GM12874 (cell line): Measurements from ENCODE around the gene PDCD10.

ENCODE experiments used
- TF ChIP-seq, protein P1 (sequence below): IDR thresholded peaks from 2 replicates; pipeline ENCODE4 v1.5.1; 2011; ENCODE audit warnings: low read depth, mild to moderate bottlenecking, control low read depth, low read length, moderate library complexity; ENCODE audit not compliant: insufficient read depth

The PDCD10 gene

DNA sequence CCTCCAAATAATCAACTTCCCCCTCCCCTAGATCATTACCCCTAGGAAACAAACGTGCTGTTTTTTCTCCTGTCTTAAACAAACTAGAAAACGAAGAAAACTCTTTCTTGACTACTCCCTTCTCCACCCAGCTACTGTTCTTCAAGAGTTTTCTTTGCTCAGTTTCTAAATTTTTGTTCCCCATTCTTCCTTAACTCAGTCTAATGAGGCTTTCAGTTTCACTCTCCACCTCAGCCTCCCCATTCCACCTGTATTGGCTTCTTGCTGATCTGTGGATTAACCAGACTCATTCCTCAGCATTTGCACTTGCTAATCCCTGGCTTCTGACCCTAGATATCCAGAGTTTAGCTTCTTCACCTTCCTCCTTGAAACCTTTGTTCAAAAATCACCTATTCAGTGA is 27.6 kb upstream of the PDCD10 start:
- TF ChIP-seq, protein P1, sequence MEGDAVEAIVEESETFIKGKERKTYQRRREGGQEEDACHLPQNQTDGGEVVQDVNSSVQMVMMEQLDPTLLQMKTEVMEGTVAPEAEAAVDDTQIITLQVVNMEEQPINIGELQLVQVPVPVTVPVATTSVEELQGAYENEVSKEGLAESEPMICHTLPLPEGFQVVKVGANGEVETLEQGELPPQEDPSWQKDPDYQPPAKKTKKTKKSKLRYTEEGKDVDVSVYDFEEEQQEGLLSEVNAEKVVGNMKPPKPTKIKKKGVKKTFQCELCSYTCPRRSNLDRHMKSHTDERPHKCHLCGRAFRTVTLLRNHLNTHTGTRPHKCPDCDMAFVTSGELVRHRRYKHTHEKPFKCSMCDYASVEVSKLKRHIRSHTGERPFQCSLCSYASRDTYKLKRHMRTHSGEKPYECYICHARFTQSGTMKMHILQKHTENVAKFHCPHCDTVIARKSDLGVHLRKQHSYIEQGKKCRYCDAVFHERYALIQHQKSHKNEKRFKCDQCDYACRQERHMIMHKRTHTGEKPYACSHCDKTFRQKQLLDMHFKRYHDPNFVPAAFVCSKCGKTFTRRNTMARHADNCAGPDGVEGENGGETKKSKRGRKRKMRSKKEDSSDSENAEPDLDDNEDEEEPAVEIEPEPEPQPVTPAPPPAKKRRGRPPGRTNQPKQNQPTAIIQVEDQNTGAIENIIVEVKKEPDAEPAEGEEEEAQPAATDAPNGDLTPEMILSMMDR = no peak

DNA sequence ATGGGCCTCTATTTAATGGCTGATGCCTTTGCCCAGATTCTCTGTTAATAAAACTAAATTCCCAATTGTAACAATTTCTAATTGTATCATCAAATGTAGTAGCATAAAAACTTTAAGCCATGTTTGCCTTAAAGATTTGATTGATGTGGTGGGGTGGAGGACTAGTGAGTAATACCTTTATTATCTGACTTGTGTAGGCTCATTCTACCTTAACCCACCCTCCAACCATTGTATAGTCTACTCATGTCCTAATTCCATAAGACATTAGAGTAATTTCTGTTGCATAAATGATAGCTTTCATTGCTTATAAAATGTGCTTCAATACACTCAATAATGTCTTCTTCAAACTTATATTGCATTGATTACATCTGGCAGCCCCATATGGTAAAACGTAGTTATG is 26.6 kb upstream of the PDCD10 start:
- TF ChIP-seq, protein P1 = no peak

DNA sequence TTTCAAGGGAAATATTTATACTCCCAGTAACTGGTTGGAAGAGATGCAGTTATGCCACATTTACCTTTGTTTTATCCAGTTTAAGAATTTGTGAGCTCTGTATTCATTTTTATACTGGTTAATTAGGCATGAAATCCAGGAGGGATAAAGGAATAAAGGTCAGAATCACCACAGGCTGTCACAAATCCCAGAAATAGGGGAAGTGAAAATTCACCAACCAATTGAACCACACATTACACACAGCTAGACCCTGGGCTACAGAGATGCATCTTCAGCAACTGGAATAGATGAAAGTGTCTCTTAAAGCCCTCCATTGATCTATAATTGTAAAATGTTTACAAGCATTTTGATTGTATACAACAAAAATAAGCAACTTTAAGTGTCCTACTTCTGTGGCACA is 19.4 kb upstream of the PDCD10 start:
- TF ChIP-seq, protein P1 = no peak

DNA sequence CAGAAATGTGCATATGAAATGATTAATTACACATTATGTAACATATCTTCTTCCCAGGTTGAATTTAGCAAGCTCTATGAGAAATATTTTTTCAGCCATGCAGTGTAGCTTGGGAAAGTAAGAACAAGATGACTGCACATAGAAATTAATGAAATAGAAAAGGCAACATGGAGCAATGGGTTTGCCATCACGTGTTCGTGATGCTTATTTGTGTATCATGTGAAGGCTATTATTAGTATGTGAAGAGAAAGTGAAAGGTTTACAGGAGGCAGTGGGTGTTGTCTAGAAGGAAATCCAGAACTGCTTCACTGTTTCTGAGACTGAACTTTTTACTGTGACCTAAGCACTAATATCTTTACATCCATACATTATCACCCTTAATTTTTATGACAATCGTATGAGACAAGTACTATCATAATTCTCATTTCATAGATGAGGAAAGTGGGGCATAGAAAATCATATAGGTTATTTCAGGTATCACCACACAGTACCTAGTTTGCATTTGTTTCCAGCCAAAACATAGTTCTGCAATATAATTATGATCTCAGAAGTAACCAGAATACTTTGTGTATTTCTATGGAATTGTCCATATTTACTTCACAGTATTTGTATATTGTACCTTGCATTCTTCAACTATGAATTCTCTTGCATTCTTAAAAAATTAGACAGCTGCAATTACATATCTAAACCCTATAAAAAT is 15.7 kb upstream of the PDCD10 start:
- TF ChIP-seq, protein P1 = no peak

DNA sequence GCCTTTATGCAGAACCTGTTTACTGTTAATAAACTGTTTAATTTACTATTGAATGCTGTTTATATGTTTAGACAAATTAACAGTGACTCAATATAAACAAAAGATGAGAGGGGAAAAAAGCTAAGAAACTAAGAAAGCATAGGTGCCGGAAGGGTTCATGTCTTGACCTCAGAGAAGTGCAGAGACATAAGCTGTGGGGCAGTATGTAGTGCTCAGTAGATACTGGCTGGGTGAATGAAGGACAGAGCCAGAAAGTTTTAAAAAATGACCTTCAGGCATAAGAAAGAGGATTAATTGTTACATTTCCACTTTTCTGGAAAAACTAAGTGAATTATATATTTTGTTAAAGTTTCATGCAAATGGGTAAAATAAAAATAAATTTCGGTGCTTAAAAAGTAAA is 15.0 kb upstream of the PDCD10 start:
- TF ChIP-seq, protein P1 = no peak

DNA sequence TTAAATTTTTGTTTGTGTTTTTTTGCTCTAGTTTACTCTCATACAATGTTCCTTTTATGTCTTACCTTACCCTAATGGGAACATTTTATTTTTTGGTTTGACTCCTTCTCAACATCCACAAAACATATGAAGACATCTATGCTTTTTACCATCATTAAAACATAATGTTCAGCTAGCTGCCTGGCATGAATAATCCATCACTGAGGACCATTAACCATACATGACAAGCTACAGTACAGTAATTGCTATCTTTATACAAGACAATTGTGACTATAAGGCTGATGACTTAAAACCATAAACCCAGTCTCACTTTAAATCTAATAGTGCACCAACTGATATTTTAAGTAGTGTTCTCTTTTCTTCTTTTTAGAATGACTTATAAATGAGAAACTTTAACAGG is 14.5 kb upstream of the PDCD10 start:
- TF ChIP-seq, protein P1 = no peak

DNA sequence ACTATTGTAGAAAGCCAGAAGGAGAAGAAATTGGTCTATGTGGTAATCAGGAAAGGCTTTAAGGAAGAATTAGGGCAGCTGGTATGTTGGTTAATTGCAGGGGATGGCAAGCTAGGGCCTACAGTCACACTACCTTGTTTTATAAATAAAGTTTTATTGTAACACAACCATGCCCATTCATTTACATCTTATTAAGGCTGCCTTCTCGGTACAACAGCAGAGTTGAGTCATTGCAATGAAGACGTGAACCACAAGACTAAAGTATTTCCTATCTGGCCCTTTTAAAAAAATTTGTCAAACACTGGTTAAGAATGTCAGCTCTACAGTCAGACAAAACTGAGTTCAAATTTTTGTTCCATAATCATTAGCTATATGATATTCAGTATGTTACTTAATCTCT is 9.1 kb upstream of the PDCD10 start:
- TF ChIP-seq, protein P1 = no peak
